AG20443 (cell line): ENCODE measurements around the gene PRSS38.

Experiments used
- DNase-seq: peaks from one replicate; pipeline ENCODE4 v3.0.0; 2012; ENCODE audit warnings: low spot score, mixed read lengths

Gene PRSS38

GRCh38 chr1:227885135-227885647 is 69.7 kb downstream of the PRSS38 start:
- DNase-seq = no peak

DNA sequence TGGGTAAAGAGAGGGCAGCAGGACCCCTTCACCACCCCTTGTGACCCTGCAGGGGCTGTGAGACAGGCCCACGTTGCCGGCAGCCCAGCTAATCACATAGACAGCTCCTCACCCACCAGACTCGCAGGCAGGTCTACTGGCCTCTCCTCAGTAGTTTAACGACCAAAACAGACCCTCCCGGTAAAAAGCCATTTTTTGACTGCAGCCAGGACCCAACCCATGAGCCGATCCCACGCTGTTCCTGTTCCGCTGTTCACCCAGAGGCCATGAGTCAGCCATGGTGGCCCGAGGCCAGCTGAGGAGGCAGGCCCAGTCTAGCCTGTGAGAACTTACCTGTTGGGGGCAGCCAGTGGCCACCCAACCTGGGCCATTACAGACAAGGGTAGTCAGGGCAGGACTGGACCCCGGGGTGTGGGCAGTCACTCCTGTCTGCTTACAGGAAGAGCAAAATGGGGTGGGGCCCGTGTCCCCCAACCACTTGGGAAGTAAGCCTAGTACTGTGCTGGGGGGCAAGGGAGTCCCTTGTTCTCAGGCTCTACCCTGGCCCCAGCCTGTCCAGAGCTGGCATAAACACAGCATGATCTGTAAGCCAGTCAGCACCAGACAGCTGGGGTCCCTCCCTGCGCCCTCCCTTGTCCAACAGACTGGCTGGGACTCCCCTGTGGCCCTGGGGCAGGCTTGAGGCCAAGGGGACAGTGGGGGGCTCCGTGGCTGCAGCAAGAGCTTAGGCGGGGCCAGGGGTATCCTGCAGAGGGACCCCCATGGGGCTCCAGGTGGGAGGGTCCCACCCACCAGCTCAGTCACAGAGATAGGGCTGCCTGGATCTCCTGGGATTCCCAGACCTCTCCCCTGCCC is 70.4 kb downstream of the PRSS38 start:
- DNase-seq = peak; percentile 83

DNA sequence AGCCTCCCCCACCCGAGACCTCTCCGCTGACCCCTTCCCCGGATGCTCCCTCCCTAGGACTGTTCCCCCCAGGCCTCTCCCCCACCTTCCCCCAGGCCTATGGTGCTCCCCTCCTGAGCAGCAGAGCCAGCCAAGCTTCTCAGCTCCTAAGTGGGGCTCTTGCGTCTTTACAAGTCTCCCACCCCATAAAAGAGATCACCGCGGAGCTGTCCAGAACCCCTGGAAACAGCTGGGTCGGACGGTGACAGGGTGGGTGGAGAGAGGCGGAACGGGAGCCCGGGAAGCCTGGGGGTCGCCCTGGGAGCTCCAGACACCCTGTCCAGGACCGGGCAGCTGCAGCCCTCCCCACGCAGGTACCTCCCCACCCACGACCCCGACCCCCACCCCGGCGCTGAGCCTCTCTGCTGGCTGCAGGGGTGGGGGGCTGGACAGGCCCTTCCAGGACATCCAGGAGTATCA is 71.1 kb downstream of the PRSS38 start:
- DNase-seq = no peak

GRCh38 chr1:227886993-227887696 is 71.7 kb downstream of the PRSS38 start:
- peak; percentile 57 for DNase-seq

DNA sequence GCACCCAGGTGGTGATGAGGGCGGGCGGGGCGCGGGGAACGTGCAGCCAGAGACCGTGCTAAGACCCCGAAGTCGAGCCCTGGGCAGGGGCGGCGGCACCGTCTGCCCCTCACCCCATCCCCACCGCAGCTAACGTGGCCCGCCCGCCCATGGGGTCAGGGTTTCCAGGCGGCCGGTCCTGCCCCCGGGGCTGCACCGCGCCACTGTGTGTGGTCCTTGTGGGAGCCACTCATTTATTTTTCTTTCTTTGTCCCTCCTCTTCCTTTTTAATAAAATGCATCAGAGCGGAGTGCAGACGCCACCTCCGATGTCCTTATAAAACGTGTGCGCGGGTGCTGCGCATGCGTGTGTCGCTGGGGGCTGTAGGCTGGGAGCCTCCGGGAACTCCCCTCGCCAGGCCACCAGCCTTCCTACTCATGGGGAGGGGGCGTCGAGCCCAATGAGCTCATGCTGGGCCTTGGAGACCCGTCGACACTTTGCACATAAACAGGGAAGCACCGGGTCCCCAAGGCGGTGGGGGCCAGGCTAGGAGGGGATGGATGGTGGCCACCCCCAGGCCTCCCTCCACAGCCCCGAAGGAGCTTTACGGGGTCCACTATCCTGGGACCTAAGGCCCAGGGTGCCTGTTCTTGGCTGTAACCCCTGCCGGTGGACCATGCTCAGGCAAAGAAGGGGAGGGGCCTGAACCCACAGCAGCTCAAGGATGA is 72.4 kb downstream of the PRSS38 start:
- peak; percentile 53 for DNase-seq

DNA sequence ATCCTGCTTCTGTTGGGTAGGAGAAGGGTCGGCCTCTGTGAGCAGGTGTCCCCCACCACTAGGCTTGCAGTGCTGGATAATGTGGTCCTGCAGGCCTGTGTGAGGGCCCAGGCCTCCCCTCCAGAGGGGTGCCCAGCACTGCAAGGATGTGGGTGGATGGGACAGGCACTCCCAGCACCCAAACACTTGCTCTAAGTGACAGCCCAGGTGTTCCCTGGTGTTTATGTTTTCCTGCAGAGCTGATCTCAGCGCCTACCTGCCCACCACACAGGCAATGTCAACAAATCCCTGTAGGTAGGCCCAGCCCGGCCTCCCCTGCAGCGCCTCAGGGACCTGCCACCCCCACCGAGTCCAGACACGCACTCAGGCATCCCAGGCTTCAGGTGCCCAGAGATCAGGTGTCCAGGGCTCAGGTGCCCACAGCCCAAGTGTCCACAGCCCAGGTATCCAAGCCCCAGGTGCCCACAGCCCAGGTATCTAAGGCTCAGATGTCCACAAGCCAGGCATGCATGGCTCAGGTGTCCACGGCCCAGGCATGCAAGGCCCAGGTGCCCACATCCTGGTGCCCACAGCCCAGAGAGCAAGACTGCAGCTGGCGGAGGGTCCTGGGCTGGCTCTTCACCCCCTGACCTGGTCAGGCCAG is 73.0 kb downstream of the PRSS38 start:
- DNase-seq = no peak

GRCh38 chr1:227889047-227889862 is 73.8 kb downstream of the PRSS38 start:
- no peak for DNase-seq

DNA sequence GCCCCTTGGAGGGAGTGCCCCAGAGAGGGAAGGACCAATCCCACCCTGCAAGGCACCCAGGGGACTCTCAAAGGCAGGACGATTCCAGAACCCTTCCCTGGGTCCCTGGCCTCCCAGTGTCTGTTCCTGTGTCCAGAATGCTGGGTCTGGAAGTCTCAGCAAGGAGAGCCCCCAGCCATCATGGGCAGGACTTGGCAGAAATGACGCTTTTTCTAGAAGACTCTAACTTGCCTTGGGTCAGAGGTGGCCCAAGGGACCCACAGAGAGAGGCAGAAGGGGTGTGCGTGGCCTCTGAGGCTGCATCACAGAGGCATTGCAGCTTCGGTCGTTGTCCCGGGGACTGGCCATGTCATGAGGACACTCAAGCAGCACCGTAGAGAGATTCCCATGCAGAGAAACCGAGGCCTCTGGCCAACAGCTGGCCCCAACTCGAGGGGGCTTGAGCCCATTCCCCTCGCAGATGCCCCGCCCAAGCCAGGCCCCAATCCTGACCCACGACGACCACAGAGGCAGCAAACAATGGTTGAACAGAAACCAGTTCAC is 74.5 kb downstream of the PRSS38 start:
- no peak for DNase-seq

DNA sequence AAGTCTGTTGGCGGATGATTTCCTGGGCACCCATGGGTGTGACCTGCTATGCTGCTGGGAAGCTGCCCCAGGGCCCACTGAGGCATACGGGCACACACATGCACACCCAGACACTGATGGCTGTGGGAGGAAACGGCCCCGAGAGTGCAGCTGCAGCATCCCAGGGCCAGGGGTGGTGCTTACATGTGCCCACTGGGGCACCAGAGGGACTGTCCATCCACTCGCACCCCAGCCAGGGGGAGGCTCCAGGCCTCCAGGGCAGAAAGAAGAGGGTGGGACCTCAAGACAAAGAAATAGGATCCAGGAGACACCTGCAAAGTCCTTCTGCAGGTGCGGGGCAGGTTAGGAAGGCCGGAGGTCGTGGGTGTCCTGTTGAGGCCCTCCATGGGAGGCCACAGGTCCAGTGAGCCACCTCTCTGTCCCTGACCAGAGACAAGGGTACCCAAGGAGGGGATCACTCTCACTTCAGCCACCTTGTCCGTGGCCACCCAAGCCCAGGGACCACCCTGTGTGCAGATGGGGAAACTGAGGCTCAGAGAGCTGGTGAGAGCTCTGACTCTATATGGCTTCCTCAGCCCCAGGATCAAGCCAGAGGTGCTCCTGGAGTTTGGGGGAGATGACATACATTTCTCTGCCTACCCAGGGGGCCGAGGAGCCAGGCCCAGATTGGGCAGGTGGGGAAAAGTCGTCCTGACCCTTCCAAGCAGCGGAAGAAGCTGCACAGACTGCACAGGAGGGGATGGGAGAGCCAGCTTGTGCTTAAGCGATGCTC is 75.2 kb downstream of the PRSS38 start:
- DNase-seq = no peak

- DNase-seq = no peak
Measured at GRCh38 chr1:227891223-227891954, 75.9 kb downstream of the PRSS38 start.

DNA sequence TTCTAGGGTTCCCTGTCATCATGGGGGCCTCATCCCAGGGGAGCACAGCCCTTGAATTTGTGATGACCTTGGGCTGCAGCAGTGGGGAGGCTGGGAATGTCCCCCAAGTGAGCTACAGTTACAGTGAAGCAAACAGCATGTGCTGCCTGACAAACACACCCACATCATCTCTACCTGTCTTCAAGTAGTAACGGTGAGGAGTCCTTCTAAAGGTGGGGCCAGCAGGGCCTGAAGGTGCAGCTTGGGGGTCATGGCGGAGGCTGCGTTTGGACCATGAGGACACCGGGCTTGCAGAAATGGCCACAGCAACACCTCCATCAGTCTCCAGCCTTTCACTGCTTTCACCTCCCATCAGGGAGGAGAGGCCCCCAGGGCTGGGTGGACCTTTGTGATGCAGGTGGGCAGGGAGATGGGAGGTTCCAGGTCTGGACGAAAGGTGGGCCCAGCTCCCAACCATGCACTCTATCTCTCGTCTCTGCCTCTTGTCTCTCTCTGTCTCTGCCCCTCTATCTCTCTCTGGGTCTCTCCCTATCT is 76.5 kb downstream of the PRSS38 start:
- DNase-seq = no peak

DNA sequence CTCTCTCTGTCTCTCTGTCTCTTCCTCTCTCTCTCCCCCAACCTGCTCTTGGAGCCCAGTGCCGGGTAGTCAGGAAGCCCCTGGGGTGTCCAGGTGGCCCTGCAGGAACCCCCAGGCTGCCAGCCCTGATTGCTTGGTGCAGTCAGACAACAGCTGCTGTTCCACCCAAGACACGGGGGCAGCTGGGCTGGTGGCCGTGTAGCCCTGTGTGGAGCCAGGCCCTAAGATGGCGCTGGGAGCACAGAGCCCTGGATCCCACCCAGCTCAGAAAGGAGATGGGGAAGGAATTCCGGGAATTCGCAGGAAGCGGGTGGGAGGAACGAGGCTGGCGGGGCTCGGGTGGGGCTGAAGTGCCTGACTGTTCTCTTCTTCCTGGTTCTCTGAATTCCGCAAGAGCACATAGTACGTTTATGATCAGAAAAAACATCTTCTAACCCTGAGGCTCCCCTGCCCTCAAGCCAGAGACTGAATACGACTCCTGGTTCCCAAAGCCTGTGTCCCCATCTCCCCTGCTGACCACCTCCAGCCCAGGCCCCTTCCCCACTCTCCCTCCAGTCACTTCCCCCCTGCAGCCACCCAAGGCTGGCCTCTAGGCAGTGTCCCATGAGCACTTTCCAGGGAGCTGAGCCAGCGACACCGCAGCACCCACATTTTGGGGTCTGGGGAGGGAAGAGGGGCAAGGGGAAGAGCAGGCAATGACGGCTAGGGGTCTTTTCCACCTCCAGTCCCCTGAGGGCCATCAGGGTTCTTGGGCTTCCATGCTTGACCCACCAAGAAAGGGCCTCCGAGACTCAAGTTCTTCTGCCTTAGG is 77.2 kb downstream of the PRSS38 start:
- no peak for DNase-seq

- no peak for DNase-seq
Measured at GRCh38 chr1:227893300-227893948, 77.9 kb downstream of the PRSS38 start.

GRCh38 chr1:227893949-227894721 is 78.7 kb downstream of the PRSS38 start:
- no peak for DNase-seq

GRCh38 chr1:227894831-227895451 is 79.5 kb downstream of the PRSS38 start:
- DNase-seq = no peak
